Ecto neural progenitor cell (in vitro differentiated cells): ENCODE measurements around the gene IDH3A.

Experiments used
- DNase-seq: peaks from one replicate; pipeline ENCODE4 v3.0.0-alpha.2; 2018; ENCODE audit warnings: low spot score

Gene IDH3A

GRCh38 chr15:78220713-78221112, 71.6 kb downstream of the IDH3A start:
- no peak for DNase-seq
